Measurements from ENCODE around the gene FMN2. TPM values are rescaled to one million over a fixed set of nuclear protein-coding genes. Genes with fewer than 3 reads are reported as not detected.

Gene FMN2
- total RNA-seq, 1 donor from 2014 or later = under 0.01 TPM

GRCh38 chr1:240343045-240343444 is 251.4 kb downstream of the FMN2 start:
- Histone ChIP-seq H3K4me3 (ENCODE audit: low read depth, low read length) (no peak overlapping the region), H3K36me3 (ENCODE audit: control insufficient read depth, insufficient read depth, low read length) (no peaks in the 10 kb centered on the region), H3K27me3 (ENCODE audit: control insufficient read depth, insufficient read depth, low read length) (no peaks in the 10 kb centered on the region)
- no peak for TF ChIP-seq CTCF (IDR thresholded peaks at IDR 0.05; ENCODE audit: insufficient read depth, low read length, severe bottlenecking)
- DNase-seq (ENCODE audit: low read depth) (no peak), FAIRE-seq (no peak)

- H3K27me3 ChIP-seq (ENCODE audit: control insufficient read depth, insufficient read depth, low read length) = no peaks in the 10 kb centered on the region
- FAIRE-seq (no peak), DNase-seq (ENCODE audit: low read depth) (no peak)
- TF ChIP-seq CTCF (IDR thresholded peaks at IDR 0.05; ENCODE audit: insufficient read depth, low read length, severe bottlenecking) = no peak
- H3K36me3 ChIP-seq (ENCODE audit: control insufficient read depth, insufficient read depth, low read length) = no peaks in the 10 kb centered on the region
- H3K4me3 ChIP-seq (ENCODE audit: low read depth, low read length) = no peak overlapping the region
Measured at GRCh38 chr1:240343966-240344365, 252.3 kb downstream of the FMN2 start.

GRCh38 chr1:240344918-240345317 is 253.2 kb downstream of the FMN2 start:
- Histone ChIP-seq H3K4me3 (ENCODE audit: low read depth, low read length) (no peak overlapping the region), H3K36me3 (ENCODE audit: control insufficient read depth, insufficient read depth, low read length) (no peaks in the 10 kb centered on the region), H3K27me3 (ENCODE audit: control insufficient read depth, insufficient read depth, low read length) (no peaks in the 10 kb centered on the region)
- DNase-seq (ENCODE audit: low read depth) (peak; percentile 10), FAIRE-seq (no peak)
- no peak for TF ChIP-seq CTCF (IDR thresholded peaks at IDR 0.05; ENCODE audit: insufficient read depth, low read length, severe bottlenecking)

- Histone ChIP-seq H3K27me3 (ENCODE audit: control insufficient read depth, insufficient read depth, low read length) (no peaks in the 10 kb centered on the region), H3K4me3 (ENCODE audit: low read depth, low read length) (no peak overlapping the region), H3K36me3 (ENCODE audit: control insufficient read depth, insufficient read depth, low read length) (no peaks in the 10 kb centered on the region)
- no peak for FAIRE-seq
- no peak for TF ChIP-seq CTCF (IDR thresholded peaks at IDR 0.05; ENCODE audit: insufficient read depth, low read length, severe bottlenecking)
- DNase-seq (ENCODE audit: low read depth) = no peak
Measured at GRCh38 chr1:240349695-240350094, 258.0 kb downstream of the FMN2 start.

- H3K4me3 ChIP-seq (ENCODE audit: low read depth, low read length) = no peak overlapping the region
- FAIRE-seq (no peak), DNase-seq (ENCODE audit: low read depth) (peak; percentile 60)
- H3K36me3 ChIP-seq (ENCODE audit: control insufficient read depth, insufficient read depth, low read length) = no peaks in the 10 kb centered on the region
- TF ChIP-seq CTCF (IDR thresholded peaks at IDR 0.05; ENCODE audit: insufficient read depth, low read length, severe bottlenecking) = no peak
- H3K27me3 ChIP-seq (ENCODE audit: control insufficient read depth, insufficient read depth, low read length) = no peaks in the 10 kb centered on the region
Measured at GRCh38 chr1:240350910-240351331, 259.2 kb downstream of the FMN2 start.

- Histone ChIP-seq H3K27me3 (ENCODE audit: control insufficient read depth, insufficient read depth, low read length) (no peaks in the 10 kb centered on the region), H3K36me3 (ENCODE audit: control insufficient read depth, insufficient read depth, low read length) (no peaks in the 10 kb centered on the region), H3K4me3 (ENCODE audit: low read depth, low read length) (no peak overlapping the region)
- no peak for TF ChIP-seq CTCF (IDR thresholded peaks at IDR 0.05; ENCODE audit: insufficient read depth, low read length, severe bottlenecking)
- no peak for DNase-seq (ENCODE audit: low read depth)
- no peak for FAIRE-seq
Measured at GRCh38 chr1:240351690-240352089, 260.0 kb downstream of the FMN2 start.

All from bronchial epithelial cell (primary cell).